GM13976 (cell line): ENCODE results near the gene GPR39.
"Not testable (repeated sequence)": the region's sequence is repeated elsewhere in the genome, so short reads cannot be mapped to it uniquely, and the experiment has no call there.

Experiments
- DNase-seq: peaks from one replicate; pipeline ENCODE4 v3.0.0; 2012; ENCODE audit warnings: low spot score
- in situ Hi-C: fragments of 300-500 bp; cut with MboI; formaldehyde crosslinking; loops from one replicate; pipeline ENCODE4 v1.12.0; 2022; ENCODE audit warnings: low sequenced_read_pairs, mixed read lengths, inconsistent platforms; ENCODE audit not compliant: unreplicated experiment
- TF ChIP-seq, protein P1 (sequence below): IDR thresholded peaks from 2 replicates; pipeline ENCODE4 v1.5.1; 2012; ENCODE audit warnings: borderline replicate concordance, mild to moderate bottlenecking; ENCODE audit not compliant: insufficient read depth; ENCODE audit errors: extremely low read depth, missing control alignments, control extremely low read depth

GPR39 gene

GRCh38 chr2:132392221-132392620, 24.4 kb upstream of the GPR39 start:
- TF ChIP-seq, protein P1, sequence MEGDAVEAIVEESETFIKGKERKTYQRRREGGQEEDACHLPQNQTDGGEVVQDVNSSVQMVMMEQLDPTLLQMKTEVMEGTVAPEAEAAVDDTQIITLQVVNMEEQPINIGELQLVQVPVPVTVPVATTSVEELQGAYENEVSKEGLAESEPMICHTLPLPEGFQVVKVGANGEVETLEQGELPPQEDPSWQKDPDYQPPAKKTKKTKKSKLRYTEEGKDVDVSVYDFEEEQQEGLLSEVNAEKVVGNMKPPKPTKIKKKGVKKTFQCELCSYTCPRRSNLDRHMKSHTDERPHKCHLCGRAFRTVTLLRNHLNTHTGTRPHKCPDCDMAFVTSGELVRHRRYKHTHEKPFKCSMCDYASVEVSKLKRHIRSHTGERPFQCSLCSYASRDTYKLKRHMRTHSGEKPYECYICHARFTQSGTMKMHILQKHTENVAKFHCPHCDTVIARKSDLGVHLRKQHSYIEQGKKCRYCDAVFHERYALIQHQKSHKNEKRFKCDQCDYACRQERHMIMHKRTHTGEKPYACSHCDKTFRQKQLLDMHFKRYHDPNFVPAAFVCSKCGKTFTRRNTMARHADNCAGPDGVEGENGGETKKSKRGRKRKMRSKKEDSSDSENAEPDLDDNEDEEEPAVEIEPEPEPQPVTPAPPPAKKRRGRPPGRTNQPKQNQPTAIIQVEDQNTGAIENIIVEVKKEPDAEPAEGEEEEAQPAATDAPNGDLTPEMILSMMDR, result no peak
- DNase-seq, result no peak
- in situ Hi-C loops, result no loop called here

DNA sequence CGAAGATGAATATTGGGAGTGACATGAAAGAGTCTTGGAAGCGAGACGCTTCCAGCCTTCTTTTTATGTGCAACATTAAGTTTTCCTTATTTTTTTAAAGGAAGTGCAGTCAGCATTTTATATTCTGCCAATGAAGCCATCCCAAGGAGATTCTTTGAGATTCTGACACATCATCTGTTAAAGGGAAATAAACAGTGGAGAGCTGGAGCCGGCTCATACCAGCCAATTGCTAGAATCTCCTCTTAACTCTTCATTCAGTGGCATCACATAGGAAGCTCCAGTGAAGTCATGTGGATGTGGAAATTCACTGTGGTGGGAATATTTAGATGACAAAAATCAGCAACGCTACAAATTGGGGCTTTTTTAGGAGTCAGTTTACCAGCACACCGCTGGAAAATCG, 23.7 kb upstream of the GPR39 start:
- DNase-seq, result no peak
- in situ Hi-C loops, result no loop called here
- TF ChIP-seq, protein P1, result no peak

GRCh38 chr2:132397042-132397441, 19.6 kb upstream of the GPR39 start:
- DNase-seq, in situ Hi-C loops: not testable (repeated sequence)

- in situ Hi-C loops, result no loop called here
- TF ChIP-seq, protein P1, result no peak
- no peak for DNase-seq
Observed at GRCh38 chr2:132400169-132400900, 16.3 kb upstream of the GPR39 start.

GRCh38 chr2:132400901-132401240, 15.7 kb upstream of the GPR39 start:
- TF ChIP-seq, protein P1, result no peak
- in situ Hi-C loops, result no loop called here
- DNase-seq, result no peak

DNA sequence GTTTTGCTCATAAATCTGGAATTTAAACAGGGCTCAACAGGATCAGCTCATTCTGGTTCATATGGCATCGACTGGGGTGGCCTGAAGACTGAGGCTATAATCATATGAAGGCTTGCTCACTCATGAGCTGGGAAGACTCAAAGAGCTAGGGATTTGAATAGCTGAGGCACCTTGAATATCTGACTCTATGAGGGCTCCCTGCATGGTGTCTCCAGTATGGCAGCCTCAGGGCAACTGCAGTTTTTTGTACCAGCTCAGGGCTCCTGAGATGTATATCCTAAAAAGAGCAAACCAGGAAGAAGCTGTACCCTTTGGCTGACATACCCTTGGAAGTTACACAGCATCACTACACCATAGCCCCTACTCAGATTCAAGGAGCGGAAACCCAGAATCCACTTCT, 15.3 kb upstream of the GPR39 start:
- no peak for DNase-seq
- in situ Hi-C loops, result no loop called here
- TF ChIP-seq, protein P1, result no peak

DNA sequence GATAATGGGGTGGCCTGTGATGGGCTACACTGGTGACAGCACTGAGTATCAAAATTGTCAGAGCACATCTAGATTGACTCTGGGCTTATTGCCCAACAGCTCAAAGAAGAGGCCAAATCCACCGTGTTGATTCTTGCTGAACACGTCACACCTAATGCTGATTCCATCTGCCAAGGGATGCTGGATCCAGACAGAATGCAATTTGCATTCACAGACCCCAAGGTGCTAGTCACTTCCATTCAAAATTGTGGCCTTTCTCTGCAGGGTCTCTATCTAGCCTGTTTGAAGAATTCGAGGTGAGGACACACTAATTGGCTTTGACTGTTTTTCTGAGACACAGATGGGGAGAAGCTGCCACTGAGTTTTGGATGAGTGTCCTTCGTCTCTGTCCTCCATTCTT, 13.5 kb upstream of the GPR39 start:
- TF ChIP-seq, protein P1, result no peak
- in situ Hi-C loops, result no loop called here
- no peak for DNase-seq
